HL-60 (cell line): ENCODE measurements around the gene TSPEAR.

Experiments used
- POLR2AphosphoS5 ChIP-seq: IDR thresholded peaks from 2 replicates; pipeline ENCODE4 v1.6.1; 2012; ENCODE audit warnings: low read depth
- SPI1 ChIP-seq: IDR thresholded peaks from 2 replicates; pipeline ENCODE4 v1.6.1; 2012; ENCODE audit warnings: low read depth, mild to moderate bottlenecking, borderline replicate concordance
- TF ChIP-seq, protein P1 (sequence below): IDR thresholded peaks from one replicate; pipeline ENCODE4 v1.5.1; 2011; ENCODE audit warnings: low read length, control low read depth, inconsistent platforms; ENCODE audit not compliant: insufficient read depth
- TF ChIP-seq, protein P2 (sequence below): IDR thresholded peaks from 2 replicates; pipeline ENCODE4 v1.6.1; 2012; ENCODE audit warnings: low read depth; ENCODE audit not compliant: insufficient replicate concordance

DNA sequence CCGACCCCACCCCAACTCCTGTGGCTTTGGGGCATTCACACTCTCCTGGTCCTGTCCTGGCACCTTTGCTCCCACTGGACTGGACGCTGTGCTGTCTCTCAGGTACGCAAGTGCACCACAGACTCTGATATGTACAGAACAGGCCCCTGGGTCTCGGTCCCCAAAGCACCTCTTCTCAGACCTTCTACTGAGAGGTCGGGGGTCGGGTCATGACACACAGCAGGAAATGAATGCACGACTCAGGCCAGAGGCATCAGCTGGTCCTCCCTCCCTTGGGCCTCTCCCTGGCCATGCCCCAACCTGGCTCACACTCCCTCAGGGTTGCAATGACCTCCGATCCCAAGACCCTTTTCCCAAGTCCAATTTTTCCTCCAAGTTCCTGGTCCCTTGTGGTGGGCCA, 16.2 kb downstream of the TSPEAR start:
- TF ChIP-seq, protein P1, sequence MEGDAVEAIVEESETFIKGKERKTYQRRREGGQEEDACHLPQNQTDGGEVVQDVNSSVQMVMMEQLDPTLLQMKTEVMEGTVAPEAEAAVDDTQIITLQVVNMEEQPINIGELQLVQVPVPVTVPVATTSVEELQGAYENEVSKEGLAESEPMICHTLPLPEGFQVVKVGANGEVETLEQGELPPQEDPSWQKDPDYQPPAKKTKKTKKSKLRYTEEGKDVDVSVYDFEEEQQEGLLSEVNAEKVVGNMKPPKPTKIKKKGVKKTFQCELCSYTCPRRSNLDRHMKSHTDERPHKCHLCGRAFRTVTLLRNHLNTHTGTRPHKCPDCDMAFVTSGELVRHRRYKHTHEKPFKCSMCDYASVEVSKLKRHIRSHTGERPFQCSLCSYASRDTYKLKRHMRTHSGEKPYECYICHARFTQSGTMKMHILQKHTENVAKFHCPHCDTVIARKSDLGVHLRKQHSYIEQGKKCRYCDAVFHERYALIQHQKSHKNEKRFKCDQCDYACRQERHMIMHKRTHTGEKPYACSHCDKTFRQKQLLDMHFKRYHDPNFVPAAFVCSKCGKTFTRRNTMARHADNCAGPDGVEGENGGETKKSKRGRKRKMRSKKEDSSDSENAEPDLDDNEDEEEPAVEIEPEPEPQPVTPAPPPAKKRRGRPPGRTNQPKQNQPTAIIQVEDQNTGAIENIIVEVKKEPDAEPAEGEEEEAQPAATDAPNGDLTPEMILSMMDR = no peak
- TF ChIP-seq, protein P2, sequence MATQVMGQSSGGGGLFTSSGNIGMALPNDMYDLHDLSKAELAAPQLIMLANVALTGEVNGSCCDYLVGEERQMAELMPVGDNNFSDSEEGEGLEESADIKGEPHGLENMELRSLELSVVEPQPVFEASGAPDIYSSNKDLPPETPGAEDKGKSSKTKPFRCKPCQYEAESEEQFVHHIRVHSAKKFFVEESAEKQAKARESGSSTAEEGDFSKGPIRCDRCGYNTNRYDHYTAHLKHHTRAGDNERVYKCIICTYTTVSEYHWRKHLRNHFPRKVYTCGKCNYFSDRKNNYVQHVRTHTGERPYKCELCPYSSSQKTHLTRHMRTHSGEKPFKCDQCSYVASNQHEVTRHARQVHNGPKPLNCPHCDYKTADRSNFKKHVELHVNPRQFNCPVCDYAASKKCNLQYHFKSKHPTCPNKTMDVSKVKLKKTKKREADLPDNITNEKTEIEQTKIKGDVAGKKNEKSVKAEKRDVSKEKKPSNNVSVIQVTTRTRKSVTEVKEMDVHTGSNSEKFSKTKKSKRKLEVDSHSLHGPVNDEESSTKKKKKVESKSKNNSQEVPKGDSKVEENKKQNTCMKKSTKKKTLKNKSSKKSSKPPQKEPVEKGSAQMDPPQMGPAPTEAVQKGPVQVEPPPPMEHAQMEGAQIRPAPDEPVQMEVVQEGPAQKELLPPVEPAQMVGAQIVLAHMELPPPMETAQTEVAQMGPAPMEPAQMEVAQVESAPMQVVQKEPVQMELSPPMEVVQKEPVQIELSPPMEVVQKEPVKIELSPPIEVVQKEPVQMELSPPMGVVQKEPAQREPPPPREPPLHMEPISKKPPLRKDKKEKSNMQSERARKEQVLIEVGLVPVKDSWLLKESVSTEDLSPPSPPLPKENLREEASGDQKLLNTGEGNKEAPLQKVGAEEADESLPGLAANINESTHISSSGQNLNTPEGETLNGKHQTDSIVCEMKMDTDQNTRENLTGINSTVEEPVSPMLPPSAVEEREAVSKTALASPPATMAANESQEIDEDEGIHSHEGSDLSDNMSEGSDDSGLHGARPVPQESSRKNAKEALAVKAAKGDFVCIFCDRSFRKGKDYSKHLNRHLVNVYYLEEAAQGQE = no peak
- TF ChIP-seq SPI1 (no peak), POLR2AphosphoS5 (no peak)
